Stimulated activated CD8-positive, alpha-beta memory T cell treated with anti-CD3 and anti-CD28 coated beads, Interleukin-7, amount 100 ng/mL, for 4 hours (primary cell): ENCODE measurements around the gene SNORC.
A peak's percentile ranks its signal among the peaks of the same experiment; 100 is the strongest.
"Not testable (repeated sequence)": the region's sequence is repeated elsewhere in the genome, so short reads cannot be mapped to it uniquely, and the experiment has no call there.

Experiments used
- DNase-seq, 2 donors: peaks; one replicate each; pipeline ENCODE4 v3.0.0-alpha.2; 2020; ENCODE audit warnings: low read depth in 2 of 2

The SNORC gene

GRCh38 chr2:232896720-232897597 is 26.9 kb downstream of the SNORC start:
- no peak for DNase-seq

GRCh38 chr2:232897598-232898408 is 27.7 kb downstream of the SNORC start:
- peak in 1 of 2 donors; percentile 29 for DNase-seq

DNA sequence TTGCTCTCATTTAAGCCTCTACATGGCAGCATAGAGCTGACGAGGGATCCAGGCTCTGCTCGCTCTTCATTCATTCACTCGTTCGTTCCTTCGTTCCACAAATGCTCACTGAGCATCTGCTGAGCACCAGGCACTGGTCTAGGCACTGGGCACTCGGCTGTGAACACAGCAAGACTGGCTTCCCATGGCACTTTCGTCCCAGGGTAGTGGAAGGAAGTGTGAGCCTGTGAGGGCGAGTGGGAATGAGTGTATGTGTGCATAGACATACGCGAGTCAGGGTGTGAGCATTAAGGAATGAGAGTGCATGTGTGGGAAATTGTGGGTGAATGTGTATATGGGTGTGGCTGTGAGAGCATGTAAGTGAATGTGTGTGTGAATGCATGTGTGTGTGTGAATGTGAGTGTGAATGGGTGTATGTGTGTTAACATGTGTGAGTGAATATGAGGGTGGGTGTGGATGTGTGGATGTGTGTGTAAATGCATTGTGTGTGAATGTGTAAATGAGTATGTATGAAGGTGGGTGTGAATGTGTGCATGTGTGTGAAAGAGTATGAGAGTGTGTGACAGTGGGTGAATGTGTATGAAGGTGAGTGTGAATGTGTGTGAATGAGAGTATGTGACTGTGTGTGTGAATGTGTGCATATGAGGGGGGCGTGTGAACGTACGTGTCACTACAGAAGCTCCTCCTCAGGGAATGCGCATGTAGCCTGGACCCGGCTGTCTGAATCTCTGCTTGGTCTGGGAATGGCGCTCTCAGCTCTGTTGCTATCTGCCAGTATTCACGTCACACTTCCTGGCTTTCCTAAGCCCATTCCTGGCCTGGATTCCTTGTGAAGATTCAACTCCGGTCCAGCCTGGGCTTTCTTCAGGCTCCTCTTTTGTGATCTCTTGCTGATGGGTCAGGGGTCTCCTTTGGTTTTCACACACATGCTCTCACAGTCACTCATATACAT is 28.8 kb downstream of the SNORC start:
- DNase-seq = no peak

- DNase-seq = no peak
Measured at GRCh38 chr2:232900811-232901735, 31.0 kb downstream of the SNORC start.

- DNase-seq = no peak
Measured at GRCh38 chr2:232901736-232902578, 31.9 kb downstream of the SNORC start.

DNA sequence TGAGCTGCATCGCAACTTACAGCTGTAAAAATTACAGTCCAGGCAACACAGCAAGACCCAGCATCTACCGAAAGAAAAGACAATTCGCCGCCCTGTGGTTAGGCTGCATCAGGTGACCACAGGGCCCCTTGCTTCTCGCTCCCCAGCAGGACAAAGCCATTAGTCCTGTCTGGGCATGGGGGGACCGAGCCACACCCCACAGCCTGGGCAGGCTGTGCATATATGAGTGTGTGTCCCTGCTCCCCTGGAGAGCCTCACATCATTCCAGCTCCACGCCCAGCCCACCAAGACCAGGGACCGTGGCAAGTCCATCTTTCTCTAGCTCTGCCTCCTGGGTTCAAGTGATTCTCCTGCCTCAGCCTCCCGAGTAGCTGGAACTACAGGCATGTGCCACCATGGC is 33.9 kb downstream of the SNORC start:
- DNase-seq = no peak

- not testable (repeated sequence) for DNase-seq
Measured at GRCh38 chr2:232906867-232907717, 37.0 kb downstream of the SNORC start.

- DNase-seq = not testable (repeated sequence)
Measured at GRCh38 chr2:232907718-232908085, 37.6 kb downstream of the SNORC start.

DNA sequence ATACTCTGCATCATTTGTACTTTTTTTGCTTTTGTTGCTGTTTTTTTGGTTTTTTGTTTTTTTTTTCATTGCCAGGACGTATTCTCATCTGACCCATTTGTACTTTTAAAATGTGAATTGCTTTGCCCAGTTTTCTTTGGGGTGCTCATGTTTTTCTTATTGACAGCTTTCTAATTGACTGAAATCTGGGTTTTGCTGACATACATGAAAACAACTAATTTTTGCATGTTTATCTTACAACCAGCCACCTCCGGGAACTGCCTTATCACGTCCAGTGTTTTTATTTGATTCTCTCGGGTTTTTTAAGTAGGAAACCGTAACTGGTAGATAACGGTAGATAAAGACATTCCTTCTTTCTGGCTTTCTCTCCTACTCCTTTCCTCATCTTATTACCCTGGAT is 38.6 kb downstream of the SNORC start:
- no peak for DNase-seq

DNA sequence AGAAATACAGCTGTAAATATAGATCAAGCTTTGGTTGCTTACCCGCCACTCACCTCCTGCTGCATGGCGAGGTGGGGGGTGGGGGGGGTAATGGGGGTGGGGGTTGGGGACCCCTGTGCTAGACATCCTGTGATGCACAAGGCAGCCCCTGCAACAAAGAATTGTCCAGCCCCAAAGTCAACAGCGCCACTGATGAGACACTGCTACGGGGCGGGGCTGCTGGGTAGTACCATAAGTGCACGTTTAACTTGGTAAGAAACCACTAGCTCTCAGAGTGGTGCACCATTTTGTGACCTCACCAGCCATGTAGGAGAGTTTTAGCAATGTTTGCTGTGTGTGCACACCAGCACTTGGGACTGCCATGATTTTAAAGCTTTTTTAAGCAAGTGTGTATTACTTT is 40.3 kb downstream of the SNORC start:
- no peak for DNase-seq

DNA sequence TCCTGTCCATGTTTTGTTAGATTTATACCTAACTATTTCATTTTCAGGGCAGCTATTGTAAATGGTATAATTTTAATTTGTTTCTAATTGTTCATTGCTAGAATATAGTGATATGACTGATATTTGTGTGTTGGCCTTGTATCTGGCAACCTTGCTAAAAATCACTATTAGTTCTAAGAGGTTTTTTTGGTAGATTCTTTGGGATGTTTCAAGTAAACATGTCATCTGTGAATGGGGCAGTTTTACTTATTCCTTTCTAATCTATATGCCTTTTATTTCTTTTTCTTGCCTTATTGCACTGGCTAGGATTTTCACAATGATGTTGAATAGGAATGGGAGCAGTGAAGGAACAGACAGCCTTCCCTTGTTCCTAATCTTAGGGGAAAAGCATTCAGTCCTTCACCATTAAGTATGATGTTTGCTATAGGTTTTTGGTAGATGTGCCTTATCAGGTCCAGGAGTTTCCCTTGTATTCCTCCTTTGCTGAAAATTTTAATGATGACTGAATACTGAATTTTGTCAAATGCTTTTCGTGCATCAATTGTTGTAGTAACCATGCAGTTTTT is 41.7 kb downstream of the SNORC start:
- DNase-seq = no peak

GRCh38 chr2:232913903-232914302 is 43.8 kb downstream of the SNORC start:
- DNase-seq = no peak

DNA sequence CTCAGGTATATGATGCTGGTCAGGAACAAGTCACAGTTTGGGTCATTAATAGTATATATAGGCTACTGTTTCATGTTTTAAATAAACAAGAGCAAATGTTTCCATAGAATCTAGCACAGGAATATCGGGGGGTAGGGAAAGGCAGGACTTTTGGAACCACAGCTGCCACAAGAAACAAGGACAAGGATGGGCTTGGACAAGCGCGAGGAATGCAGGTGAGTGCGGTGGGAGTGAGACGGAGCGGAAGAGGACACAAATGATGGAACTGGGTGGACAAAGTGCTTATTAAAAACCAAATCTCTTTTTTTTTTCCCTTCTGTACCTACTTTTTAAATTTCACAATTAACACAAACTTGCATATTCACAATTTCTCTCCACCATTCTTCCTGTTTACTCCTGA is 49.1 kb downstream of the SNORC start:
- no peak for DNase-seq

DNA sequence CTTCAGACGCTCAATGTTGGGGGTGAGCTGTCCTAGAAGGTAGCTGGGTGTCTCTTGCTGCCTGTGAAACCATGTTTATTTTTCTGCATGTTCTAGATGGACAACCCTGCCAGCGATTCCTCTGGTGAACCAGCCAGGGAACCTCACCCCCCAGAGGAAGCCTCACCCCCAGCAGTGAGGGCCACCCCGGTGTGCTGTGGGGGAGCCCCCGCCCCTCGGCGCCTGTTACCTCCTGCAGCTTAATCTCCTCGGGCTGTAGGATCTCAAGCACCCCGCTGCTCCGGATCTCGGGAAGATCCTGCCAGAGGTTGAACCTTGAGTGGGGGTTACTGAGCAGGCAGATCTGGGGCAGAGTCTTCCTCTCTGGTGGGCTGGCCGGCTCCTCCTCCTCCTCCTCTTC is 50.0 kb downstream of the SNORC start:
- no peak for DNase-seq

- DNase-seq = no peak
Measured at GRCh38 chr2:232920760-232921159, 50.7 kb downstream of the SNORC start.

GRCh38 chr2:232924433-232924832 is 54.4 kb downstream of the SNORC start:
- DNase-seq = no peak

- no peak for DNase-seq
Measured at GRCh38 chr2:232925153-232925820, 55.2 kb downstream of the SNORC start.

GRCh38 chr2:232925821-232926156 is 55.7 kb downstream of the SNORC start:
- no peak for DNase-seq
